Urinary bladder (tissue), 4 donors: Measurements from ENCODE around the gene BCLAF1. TPM values are rescaled to one million over a fixed set of nuclear protein-coding genes. Genes with fewer than 3 reads are reported as not detected.
A peak's percentile ranks its signal among the peaks of the same experiment; 100 is the strongest.
"Not testable (repeated sequence)": the region's sequence is repeated elsewhere in the genome, so short reads cannot be mapped to it uniquely, and the experiment has no call there.

ENCODE experiments used
- DNase-seq: peaks from one replicate; pipeline ENCODE4 v3.0.0-alpha.2; 2015; ENCODE audit errors: extremely low spot score
- H3K27ac ChIP-seq: one replicate; pipeline ENCODE4 v1.5.1; 2013; ENCODE audit warnings: low read depth, mild to moderate bottlenecking, moderate library complexity
- H3K36me3 ChIP-seq: one replicate; pipeline ENCODE4 v1.6.1; 2013; ENCODE audit warnings: mild to moderate bottlenecking, moderate library complexity; ENCODE audit not compliant: insufficient read depth
- H3K4me1 ChIP-seq: one replicate; pipeline ENCODE4 v1.6.1; 2013; ENCODE audit warnings: mild to moderate bottlenecking, moderate library complexity; ENCODE audit not compliant: insufficient read depth
- H3K4me3 ChIP-seq: one replicate; pipeline ENCODE4 v1.5.1; 2013; ENCODE audit warnings: low read depth, low read length
- WGBS: extraction: QIAGEN DNeasy Blood & Tissue Kit; methylation state at CpG from one replicate; pipeline ENCODE4 v1.1.7; 2013; 5-methylcytosine and 5-hydroxymethylcytosine counted together
- polyA plus RNA-seq: library from polyadenylated mRNA; stranded (reverse); fragments of 200-250 nt; gene quantifications from one replicate; pipeline ENCODE4 v1.2.3, GENCODE V29; 2013
- total RNA-seq: library from RNA; depleted of rRNA; stranded (reverse); fragments of >200 nt; gene quantifications from one replicate; pipeline ENCODE4 v1.2.3, GENCODE V29; 2014
- donor health status: healthy with polysubstance abuse.
- donor health status: healthy.

Gene BCLAF1
- total and polyA plus RNA-seq, 2 donors, result 39.2 to 253 TPM

DNA sequence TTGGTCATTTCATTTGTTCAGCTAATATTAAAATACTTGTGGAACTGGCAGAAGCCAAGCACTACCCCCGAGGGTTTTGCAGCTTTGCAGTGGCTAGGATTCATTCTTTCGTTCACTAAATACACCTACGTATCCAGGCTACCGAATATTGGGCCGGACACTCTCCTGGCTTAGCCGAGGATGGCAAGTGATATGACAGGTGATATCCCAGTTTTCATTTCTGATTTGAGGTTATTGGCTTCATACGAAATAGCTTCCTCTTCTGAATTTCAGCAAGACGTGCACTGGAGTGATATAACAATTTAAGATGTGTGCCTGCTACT lies 39.0 kb downstream of the BCLAF1 start:
- WGBS, result 1% methylated on average over 8 of the region's 8 CpGs
- Histone ChIP-seq H3K4me3 (peak overlapping the region; percentile 58), H3K36me3 (no peaks in the 10 kb centered on the region), H3K27ac (no peak overlapping the region), H3K4me1 (no peaks in the 10 kb centered on the region)
- DNase-seq, result no peak

DNA sequence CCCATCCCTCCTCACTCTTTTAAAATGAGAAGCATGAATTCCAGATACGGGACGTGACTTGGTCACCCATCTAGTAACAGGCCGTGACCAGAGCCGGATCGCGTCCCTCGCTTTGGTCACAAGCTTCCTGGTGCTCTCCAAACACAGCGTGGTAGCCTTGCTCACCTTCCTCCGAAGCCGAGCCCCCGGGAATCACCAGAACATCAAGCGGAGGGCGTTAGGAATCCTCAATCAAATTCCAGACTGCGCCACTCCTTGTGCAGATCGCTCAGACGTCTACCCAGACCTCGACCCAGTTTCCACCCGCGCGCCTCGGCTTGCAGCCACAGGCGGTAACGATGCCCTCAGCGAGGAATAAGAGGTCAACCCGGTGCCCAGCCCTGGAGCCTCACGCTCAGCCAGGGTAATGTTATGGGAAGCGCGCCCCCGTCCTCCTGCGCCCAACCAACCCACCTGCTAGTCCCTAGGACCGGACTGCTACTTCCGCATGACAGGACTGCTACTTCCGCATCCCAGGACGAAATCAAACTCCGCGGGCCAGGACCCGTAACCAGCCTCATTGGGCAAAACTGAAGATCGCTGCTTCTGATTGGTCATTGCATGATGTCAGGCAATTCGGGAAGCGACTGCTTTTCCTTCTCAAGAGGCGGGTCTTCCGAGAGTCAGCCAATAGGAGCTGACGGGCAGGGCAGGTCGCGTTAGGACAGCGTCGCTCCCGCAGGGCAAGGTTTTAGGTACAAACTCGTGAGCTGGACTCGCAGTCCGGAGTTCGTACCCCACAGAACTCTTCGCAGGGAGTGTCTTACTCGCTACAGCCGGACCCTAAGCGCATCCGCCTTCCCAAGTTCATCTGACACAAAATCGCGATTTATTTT lies 39.6 kb downstream of the BCLAF1 start, which contains the start of gene MTFR2:
MTFR2 (minus strand) TSS at position 501 of the 875 bp plus-strand sequence. CDS start 1,212 bp downstream, outside the sequence.
- Histone ChIP-seq H3K27ac (no peak within 1 kb of the TSS), H3K36me3 (no peaks in the 10 kb centered on the region), H3K4me1 (no peaks in the 10 kb centered on the region), H3K4me3 (peak within 1 kb of the TSS; percentile 58)
- peak; percentile 99 for DNase-seq
- under 1% methylated on average over 59 of the region's 59 CpGs for WGBS

DNA sequence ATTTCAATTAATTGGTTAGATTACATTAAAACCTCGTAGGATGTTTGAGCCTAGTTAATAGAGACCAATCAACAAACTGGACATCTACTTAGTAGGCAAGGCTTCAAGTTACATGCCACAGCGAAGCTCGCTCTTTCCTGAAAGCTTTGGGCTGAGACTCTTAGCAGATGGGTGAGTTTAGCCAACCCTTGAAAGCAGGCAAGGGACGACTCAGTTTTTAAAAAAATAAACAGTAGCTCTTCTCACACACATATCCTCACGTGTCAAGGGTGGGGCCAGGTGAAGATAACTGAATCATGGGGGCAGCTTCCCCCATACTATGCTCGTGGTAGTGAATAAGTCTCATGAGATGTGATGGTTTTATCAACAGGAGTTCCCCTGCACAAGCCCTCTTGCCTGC lies 40.3 kb downstream of the BCLAF1 start:
- Histone ChIP-seq H3K4me1 (no peaks in the 10 kb centered on the region), H3K36me3 (no peaks in the 10 kb centered on the region), H3K4me3 (no peak overlapping the region), H3K27ac (no peak overlapping the region)
- DNase-seq, result no peak
- 17% methylated on average over 6 of the region's 6 CpGs for WGBS

DNA sequence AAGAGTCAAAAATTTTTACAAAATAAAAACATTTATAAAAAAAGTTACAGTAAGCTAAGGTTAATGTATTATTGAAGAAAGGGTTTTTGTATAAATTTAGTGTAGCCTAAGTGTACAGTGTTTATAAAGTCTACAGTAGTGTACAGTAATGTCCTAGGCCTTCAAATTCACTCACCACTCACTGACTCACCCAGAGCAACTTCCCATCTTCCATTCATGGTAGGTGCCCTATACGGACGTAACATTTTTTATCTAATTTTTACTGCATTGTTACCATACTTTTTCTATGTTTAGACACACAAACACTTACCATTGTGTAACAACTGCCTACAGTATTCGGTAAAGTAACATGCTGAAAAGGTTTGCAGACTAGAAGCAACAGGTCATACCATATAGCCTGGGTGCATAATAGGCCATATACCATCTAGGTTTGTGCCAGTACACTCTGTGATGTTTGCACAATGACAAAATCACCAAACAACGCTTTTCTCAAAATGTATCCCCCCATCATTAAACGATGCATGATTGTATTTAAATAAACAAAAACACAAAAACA lies 45.5 kb downstream of the BCLAF1 start:
- H3K4me1 ChIP-seq, result no peaks in the 10 kb centered on the region
- no peak for DNase-seq
- H3K27ac ChIP-seq, result no peak overlapping the region
- no peaks in the 10 kb centered on the region for H3K36me3 ChIP-seq
- H3K4me3 ChIP-seq, result no peak overlapping the region
- 90% methylated on average over 5 of the region's 5 CpGs for WGBS

DNA sequence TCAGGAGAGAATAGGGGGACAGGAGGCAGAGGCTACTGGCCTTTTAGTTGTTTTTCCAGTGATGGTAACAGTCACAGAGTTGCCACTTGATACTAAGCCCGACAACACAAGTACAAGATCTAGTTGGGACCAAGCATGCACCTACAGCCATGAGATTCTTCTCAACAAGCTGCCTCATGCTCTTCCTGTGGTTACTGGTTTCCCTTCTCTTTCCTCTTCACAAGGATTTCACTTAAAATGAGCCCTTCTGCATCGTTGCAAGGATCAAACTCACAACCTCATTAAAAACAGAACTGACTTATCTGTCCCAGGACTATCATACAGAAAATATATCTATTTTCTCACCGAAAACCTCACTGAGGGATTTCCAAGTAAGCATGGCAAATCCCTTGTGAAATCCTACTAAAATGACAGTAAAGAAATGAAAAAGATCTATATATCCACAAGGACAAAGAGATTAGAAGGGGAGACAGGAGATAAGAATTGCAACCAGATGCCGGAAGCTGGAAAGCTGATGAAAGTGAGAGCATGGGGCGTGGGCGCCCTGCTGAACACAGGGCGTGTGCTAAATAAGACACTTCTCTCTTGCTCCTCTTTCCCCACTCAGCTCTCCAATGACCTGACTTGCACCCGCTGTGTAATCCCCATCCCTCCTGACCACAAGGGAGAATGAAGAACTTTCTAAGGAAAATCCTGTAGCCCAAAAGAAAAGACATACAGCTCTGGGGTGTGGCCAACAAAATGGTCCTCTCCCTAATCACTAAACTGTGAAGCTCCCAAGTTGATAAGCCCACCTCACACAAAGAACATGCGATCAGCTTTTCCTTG lies 53.0 kb downstream of the BCLAF1 start:
- WGBS, result 66% methylated on average over 9 of the region's 9 CpGs
- Histone ChIP-seq H3K4me1 (no peaks in the 10 kb centered on the region), H3K36me3 (no peaks in the 10 kb centered on the region), H3K27ac (no peak overlapping the region), H3K4me3 (no peak overlapping the region)
- no peak for DNase-seq

DNA sequence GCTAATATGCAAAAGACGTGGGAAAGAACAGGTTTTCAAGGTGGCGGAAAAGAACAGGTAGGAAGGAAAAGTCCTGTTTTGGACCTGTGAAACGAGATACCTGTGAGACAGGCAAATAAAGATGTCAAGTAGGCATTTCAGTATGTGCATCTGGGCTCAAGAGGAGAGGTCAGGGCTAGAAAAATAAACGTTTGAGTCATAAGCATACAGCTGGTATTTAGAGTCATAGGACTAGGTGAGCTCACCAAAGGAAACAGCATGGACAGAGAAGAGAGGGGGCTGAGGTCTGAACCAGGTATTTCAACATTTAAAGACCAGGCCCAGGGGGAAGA lies 54.4 kb downstream of the BCLAF1 start:
- 81% methylated on average over 4 of the region's 4 CpGs for WGBS
- H3K4me1 ChIP-seq, result no peaks in the 10 kb centered on the region
- no peak overlapping the region for H3K27ac ChIP-seq
- no peaks in the 10 kb centered on the region for H3K36me3 ChIP-seq
- H3K4me3 ChIP-seq, result no peak overlapping the region
- no peak for DNase-seq

DNA sequence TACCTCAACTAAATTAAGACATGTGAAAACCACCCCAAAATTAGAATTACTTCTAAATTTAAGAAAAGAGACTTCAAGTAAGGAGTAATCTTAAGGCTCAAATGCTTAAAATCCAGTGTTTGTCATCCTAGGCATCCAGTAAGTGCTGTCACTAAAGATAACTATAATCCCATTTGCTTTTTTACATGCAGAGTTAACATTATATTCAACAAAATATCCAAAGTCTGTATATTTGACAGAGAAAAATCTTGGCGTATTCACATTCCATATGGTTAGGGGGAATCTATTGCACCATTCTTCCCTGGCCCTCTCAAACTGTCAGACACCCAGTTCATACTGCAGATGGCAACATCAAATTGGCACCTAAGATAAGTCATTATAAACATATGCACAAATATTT lies 56.9 kb downstream of the BCLAF1 start:
- DNase-seq, result no peak
- Histone ChIP-seq H3K36me3 (no peaks in the 10 kb centered on the region), H3K4me1 (no peaks in the 10 kb centered on the region), H3K4me3 (no peak overlapping the region), H3K27ac (no peak overlapping the region)
- WGBS, result 96% methylated on average over 1 of the region's 1 CpG

DNA sequence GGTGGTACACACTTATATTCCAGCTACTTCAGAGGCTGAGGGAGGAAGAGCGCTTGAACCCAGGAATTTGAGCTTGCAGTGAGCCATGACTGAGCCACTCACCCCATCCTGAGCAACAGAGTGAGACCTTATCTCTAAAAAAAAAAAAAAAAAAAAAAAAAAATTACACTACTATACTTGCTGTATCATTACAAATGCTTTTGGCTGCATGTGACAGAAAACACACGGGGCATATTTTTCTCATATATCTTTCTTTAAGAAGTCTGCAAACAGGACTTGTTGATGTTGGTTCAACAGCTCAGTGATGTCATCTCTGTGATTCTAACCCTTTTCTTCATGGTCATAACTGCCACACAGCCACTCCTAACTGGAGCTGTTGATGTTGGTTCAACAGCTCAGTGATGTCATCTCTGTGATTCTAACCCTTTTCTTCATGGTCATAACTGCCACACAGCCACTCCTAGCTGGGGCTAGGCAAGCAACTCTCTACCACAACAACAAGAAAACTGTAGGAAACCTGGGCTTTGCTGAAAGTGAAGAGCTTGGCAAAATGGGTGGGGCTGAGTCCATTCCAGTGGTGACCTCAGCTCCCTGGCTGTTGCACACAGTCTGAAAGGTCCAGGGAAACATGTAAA lies 59.3 kb downstream of the BCLAF1 start:
- Histone ChIP-seq H3K4me1 (no peaks in the 10 kb centered on the region), H3K4me3 (no peak overlapping the region), H3K27ac (no peak overlapping the region), H3K36me3 (no peaks in the 10 kb centered on the region)
- 91% methylated on average over 2 of the region's 2 CpGs for WGBS
- DNase-seq, result no peak

DNA sequence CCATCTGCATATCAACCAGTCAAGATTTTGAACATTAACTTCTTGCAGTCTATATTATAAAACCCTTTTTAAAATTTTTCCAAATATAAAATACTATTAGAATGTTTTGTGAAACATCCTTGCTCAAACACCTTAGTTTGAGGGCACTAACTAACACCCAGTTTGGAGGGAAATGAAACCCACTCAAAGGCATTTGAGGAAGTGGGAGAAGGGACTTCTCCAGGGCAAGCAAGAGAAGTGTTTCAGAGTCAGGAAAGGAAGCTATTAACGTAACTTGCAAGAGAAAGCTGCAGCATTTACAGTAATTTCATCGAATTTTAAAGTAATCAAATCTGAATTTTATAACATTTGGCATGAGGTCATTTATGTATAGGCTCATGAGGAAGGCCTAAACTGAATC lies 60.8 kb downstream of the BCLAF1 start:
- Histone ChIP-seq H3K36me3 (no peaks in the 10 kb centered on the region), H3K4me3 (no peak overlapping the region), H3K4me1 (no peaks in the 10 kb centered on the region), H3K27ac (no peak overlapping the region)
- WGBS, result 69% methylated on average over 2 of the region's 2 CpGs
- DNase-seq, result no peak

DNA sequence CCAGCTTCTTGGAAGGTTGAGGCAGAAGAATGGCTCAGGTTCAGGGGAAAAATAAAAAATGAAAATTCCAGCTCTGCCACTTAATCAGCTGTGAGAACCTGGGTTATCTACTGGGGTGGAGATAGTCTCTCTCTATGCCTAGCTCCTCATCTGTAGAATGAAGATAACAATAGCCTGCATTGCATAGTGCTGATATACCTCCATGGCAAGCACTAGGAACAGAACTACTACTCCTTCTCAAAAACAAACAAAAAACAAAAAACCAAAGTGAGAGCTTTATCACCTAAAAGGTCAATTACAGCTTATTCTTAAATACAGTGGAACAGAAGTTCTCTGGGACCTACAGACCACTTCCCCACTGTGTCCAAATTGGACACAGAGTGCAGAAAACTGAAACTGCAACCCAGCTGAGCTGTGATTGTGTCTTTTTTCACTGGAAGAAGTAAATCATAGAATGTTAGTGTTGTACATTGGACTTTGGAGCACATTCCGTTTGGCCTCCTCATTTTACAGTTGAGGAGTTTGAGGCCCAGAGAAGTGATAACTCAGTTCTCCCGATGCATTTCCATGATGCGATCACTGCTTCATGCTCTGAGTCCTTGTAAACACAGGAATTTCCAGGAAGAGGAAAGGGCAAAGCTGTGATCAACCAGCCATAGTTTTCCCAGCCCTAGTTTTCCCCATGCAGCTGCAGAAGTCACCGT lies 62.8 kb downstream of the BCLAF1 start:
- 83% methylated on average over 4 of the region's 4 CpGs for WGBS
- DNase-seq, result no peak
- no peak overlapping the region for H3K4me3 ChIP-seq
- no peaks in the 10 kb centered on the region for H3K4me1 ChIP-seq
- no peak overlapping the region for H3K27ac ChIP-seq
- no peaks in the 10 kb centered on the region for H3K36me3 ChIP-seq

DNA sequence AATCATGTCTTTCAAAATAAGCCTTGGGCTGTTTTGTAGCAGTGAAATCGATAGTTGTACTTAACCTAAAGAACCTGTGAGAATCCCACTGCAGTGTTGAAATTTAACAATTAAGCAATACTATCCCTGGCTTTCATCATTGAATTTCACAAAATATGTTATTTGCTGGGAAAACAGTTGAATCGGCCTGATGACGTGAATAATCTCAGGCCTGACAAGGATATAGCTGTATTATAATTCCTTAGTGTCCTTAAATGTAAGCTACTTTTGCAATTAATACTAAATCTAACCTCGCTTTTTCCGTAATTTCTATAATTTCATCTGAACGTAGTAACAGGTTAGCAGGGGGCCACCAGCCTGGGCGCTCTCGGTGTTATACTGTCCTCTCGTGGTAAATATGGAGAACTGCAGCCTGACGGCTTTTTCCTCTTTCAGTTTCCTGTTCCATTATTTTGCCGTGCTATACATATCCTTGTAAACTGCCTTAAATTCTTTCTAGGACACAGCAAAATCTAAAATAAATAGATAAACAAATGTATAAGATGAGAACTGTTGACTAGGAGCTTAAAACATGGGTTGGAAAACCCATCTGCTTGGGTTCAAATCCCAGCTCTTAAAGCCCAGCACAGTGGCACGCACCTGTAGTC lies 63.5 kb downstream of the BCLAF1 start:
- H3K36me3 ChIP-seq, result no peaks in the 10 kb centered on the region
- no peak for DNase-seq
- no peaks in the 10 kb centered on the region for H3K4me1 ChIP-seq
- H3K4me3 ChIP-seq, result peak overlapping the region; percentile 15
- H3K27ac ChIP-seq, result no peak overlapping the region
- WGBS, result 24% methylated on average over 12 of the region's 12 CpGs

DNA sequence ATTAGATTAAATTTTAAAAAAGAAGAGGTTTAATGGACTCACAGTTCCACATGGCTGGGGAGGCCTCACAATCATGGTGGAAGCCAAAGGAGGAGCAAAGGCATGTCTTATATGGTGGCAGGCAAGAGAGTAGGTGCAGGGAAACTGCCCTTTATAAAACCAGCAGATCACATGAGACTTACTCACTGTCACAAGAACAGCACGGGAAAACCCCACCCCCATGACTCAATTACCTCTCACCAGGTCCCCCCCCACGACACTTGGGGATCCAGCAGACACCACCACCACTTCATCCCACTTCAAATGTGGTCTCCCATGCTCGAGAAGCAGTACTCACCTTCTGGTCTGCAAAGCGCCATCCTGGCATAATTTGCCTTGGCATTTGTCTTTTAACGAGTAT lies 64.2 kb downstream of the BCLAF1 start:
- no peak overlapping the region for H3K27ac ChIP-seq
- no peaks in the 10 kb centered on the region for H3K36me3 ChIP-seq
- H3K4me3 ChIP-seq, result no peak overlapping the region
- 84% methylated on average over 5 of the region's 5 CpGs for WGBS
- no peaks in the 10 kb centered on the region for H3K4me1 ChIP-seq
- DNase-seq, result no peak

DNA sequence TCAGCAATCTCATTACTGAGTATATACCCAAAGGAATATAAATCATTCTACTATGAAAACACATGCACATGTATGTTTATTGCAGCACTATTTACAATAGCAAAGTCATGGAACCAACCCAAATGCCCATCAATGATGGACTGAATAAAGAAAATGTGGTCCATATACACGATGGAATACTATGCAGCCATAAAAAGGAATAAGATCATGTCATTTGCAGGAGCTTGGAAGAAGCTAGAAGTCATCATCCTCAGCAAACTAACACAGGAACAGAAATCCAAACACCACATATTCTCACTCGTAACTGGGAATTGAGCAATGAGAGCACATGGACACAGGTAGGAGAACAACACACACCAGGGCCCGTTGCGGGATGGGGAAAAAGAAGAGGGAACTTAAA lies 64.7 kb downstream of the BCLAF1 start:
- DNase-seq, H3K4me3 ChIP-seq, H3K36me3 ChIP-seq, H3K4me1 ChIP-seq, H3K27ac ChIP-seq: not testable (repeated sequence)
- 94% methylated on average over 4 of the region's 4 CpGs for WGBS
